ENCODE measurements around the gene PCDH12.

PCDH12 gene

GRCh38 chr5:141940695-141941271 is 17.2 kb downstream of the PCDH12 start:
- TF ChIP-seq ZNF274 (IDR thresholded peaks at IDR 0.05; ENCODE audit: low read depth, low read length): no peak
- H3K4me3 ChIP-seq (ENCODE audit: low read length): no peak overlapping the region

GRCh38 chr5:141935538-141935937 is 22.5 kb downstream of the PCDH12 start:
- TF ChIP-seq ZNF274 (IDR thresholded peaks at IDR 0.05; ENCODE audit: low read depth, low read length): no peak
- H3K4me3 ChIP-seq (ENCODE audit: low read length): no peak overlapping the region

GRCh38 chr5:141934099-141934844 is 23.7 kb downstream of the PCDH12 start:
- no peak overlapping the region for H3K4me3 ChIP-seq (ENCODE audit: low read length)
- TF ChIP-seq ZNF274 (IDR thresholded peaks at IDR 0.05; ENCODE audit: low read depth, low read length): no peak

- TF ChIP-seq ZNF274 (IDR thresholded peaks at IDR 0.05; ENCODE audit: low read depth, low read length): no peak
- no peak overlapping the region for H3K4me3 ChIP-seq (ENCODE audit: low read length)
Observed at GRCh38 chr5:141933151-141933550, 24.9 kb downstream of the PCDH12 start.

- no peak for TF ChIP-seq ZNF274 (IDR thresholded peaks at IDR 0.05; ENCODE audit: low read depth, low read length)
- no peak overlapping the region for H3K4me3 ChIP-seq (ENCODE audit: low read length)
Observed at GRCh38 chr5:141931694-141932093, 26.3 kb downstream of the PCDH12 start.

GRCh38 chr5:141929398-141930058 is 28.5 kb downstream of the PCDH12 start:
- TF ChIP-seq ZNF274 (IDR thresholded peaks at IDR 0.05; ENCODE audit: low read depth, low read length): no peak
- H3K4me3 ChIP-seq (ENCODE audit: low read length): no peak overlapping the region

GRCh38 chr5:141928051-141928450 is 30.0 kb downstream of the PCDH12 start:
- no peak for TF ChIP-seq ZNF274 (IDR thresholded peaks at IDR 0.05; ENCODE audit: low read depth, low read length)
- no peak overlapping the region for H3K4me3 ChIP-seq (ENCODE audit: low read length)

- TF ChIP-seq ZNF274 (IDR thresholded peaks at IDR 0.05; ENCODE audit: low read depth, low read length): no peak
- no peak overlapping the region for H3K4me3 ChIP-seq (ENCODE audit: low read length)
Observed at GRCh38 chr5:141926434-141926833, 31.6 kb downstream of the PCDH12 start.

- TF ChIP-seq ZNF274 (IDR thresholded peaks at IDR 0.05; ENCODE audit: low read depth, low read length): no peak
Observed at GRCh38 chr5:141923448-141924313, 34.3 kb downstream of the PCDH12 start, which contains the start of gene DELE1. Gene DELE1 (plus strand): TSS chr5:141923871. CDS start chr5:141923942, 71 bp downstream.

GRCh38 chr5:141922827-141923447 is 35.1 kb downstream of the PCDH12 start:
- peak overlapping the region; percentile 73 for H3K4me3 ChIP-seq (ENCODE audit: low read length)

More at GRCh38 chr5:141923448-141924313, 34.3 kb downstream of the PCDH12 start, which contains the start of gene DELE1:
- peak within 1 kb of the TSS; percentile 73 for H3K4me3 ChIP-seq (ENCODE audit: low read length)

GRCh38 chr5:141920771-141921170 is 37.2 kb downstream of the PCDH12 start:
- no peak for TF ChIP-seq ZNF274 (IDR thresholded peaks at IDR 0.05; ENCODE audit: low read depth, low read length)
- no peak overlapping the region for H3K4me3 ChIP-seq (ENCODE audit: low read length)

- TF ChIP-seq ZNF274 (IDR thresholded peaks at IDR 0.05; ENCODE audit: low read depth, low read length): no peak
- H3K4me3 ChIP-seq (ENCODE audit: low read length): no peak overlapping the region
Observed at GRCh38 chr5:141919218-141920119, 38.5 kb downstream of the PCDH12 start.

GRCh38 chr5:141917760-141918159 is 40.2 kb downstream of the PCDH12 start:
- no peak for TF ChIP-seq ZNF274 (IDR thresholded peaks at IDR 0.05; ENCODE audit: low read depth, low read length)
- no peak overlapping the region for H3K4me3 ChIP-seq (ENCODE audit: low read length)

All from GM08714 (cell line).